ENCODE results near the gene GRIK3.

- TF ChIP-seq CTCF (tag by site-specific recombination; IDR thresholded peaks at IDR 0.05), result no peak
- no peak for TF ChIP-seq YY1 (tag by site-specific recombination; IDR thresholded peaks at IDR 0.05)
- TF ChIP-seq ZNF324 (tag by site-specific recombination; IDR thresholded peaks at IDR 0.05), result no peak
- TF ChIP-seq TRIM28 (IDR thresholded peaks at IDR 0.05; ENCODE audit: borderline replicate concordance, low read length), result no peak
- TF ChIP-seq ZNF292 (tag by site-specific recombination; IDR thresholded peaks at IDR 0.05; ENCODE audit: borderline replicate concordance, low read depth), result no peak
- no peak for TF ChIP-seq ZNF114 (tag by site-specific recombination; IDR thresholded peaks at IDR 0.05)
Observed at GRCh38 chr1:36906555-36906954, 127.8 kb downstream of the GRIK3 start.
